K562 (cell line): ENCODE data around the gene ATP13A4. TPM values are rescaled to one million over a fixed set of nuclear protein-coding genes. Genes with fewer than 3 reads are reported as not detected.

Experiments used
- CBX3 ChIP-seq, 2 experiments: IDR thresholded peaks; 1 replicate in 1 of 2; 2 replicates in 1 of 2; pipeline ENCODE4 v1.6.1; 2012; ENCODE audit warnings: inconsistent platforms in 2 of 2, low read length in 2 of 2, borderline replicate concordance in 1 of 2, control low read depth in 1 of 2
- CEBPG ChIP-seq, 3 experiments: fragments of 200-800 bp in 1 of 3; sonication (Bioruptor generic) in 1 of 3; sonication (generic) in 1 of 3; formaldehyde crosslinking in 1 of 3; IDR thresholded peaks in 2 of 3; conservative IDR thresholded peaks in 1 of 3; 2 replicates each; pipeline versions ENCODE4 v1.6.1 to v1.8.0; 2016 to 2022; ENCODE audit warnings: missing compliant biosample characterization in 2 of 3, missing genetic modification characterization in 2 of 3, mild to moderate bottlenecking in 1 of 3, missing genetic modification reagents in 1 of 3
- ELF4 ChIP-seq: fragments of 450-650 bp; formaldehyde crosslinking; IDR thresholded peaks from 2 replicates; pipeline ENCODE4 v1.4.0; 2022; ENCODE audit warnings: missing genetic modification characterization
- FOXP1 ChIP-seq: sonication (generic); formaldehyde crosslinking; IDR thresholded peaks from 2 replicates; pipeline ENCODE4 v1.8.0; 2022; ENCODE audit warnings: mild to moderate bottlenecking, missing genetic modification reagents
- HCFC1 ChIP-seq: IDR thresholded peaks from 2 replicates; pipeline ENCODE4 v1.6.1; 2012; ENCODE audit warnings: low read depth, low read length, improper control_type of control experiment
- HNRNPL ChIP-seq: fragments of 200-400 bp; formaldehyde crosslinking; IDR thresholded peaks from 2 replicates; pipeline ENCODE4 v1.6.1; 2017; ENCODE audit warnings: low read depth, mild to moderate bottlenecking, low read length
- ILK ChIP-seq: fragments of 450-650 bp; IDR thresholded peaks from 2 replicates; pipeline ENCODE4 v1.6.1; 2016; ENCODE audit warnings: missing genetic modification characterization, low read depth, mild to moderate bottlenecking, missing compliant biosample characterization, moderate library complexity, borderline replicate concordance
- MEIS2 ChIP-seq: fragments of 450-650 bp; IDR thresholded peaks from 2 replicates; pipeline ENCODE4 v1.6.1; 2014; ENCODE audit warnings: mild to moderate bottlenecking; ENCODE audit not compliant: partially characterized antibody
- NFE2 ChIP-seq: IDR thresholded peaks from 2 replicates; pipeline ENCODE4 v1.6.1; 2014; ENCODE audit warnings: antibody characterized with exemption, low read depth
- NONO ChIP-seq, 2 experiments: fragments of 200-400 bp in 1 of 2; fragments of 450-650 bp in 1 of 2; formaldehyde crosslinking in 1 of 2; IDR thresholded peaks; 2 replicates each; pipeline ENCODE4 v1.6.1; 2017; ENCODE audit warnings: low read depth in 2 of 2, mild to moderate bottlenecking in 2 of 2, moderate library complexity in 2 of 2, low read length in 1 of 2
- POLR2AphosphoS2 ChIP-seq: IDR thresholded peaks from 2 replicates; pipeline ENCODE4 v1.6.1; 2012; ENCODE audit warnings: low read length, improper control_type of control experiment
- SMARCE1 ChIP-seq: fragments of 450-650 bp; IDR thresholded peaks from 2 replicates; pipeline ENCODE4 v1.7.1; 2016; ENCODE audit warnings: mild to moderate bottlenecking
- TAF9B ChIP-seq: fragments of 450-650 bp; IDR thresholded peaks from 2 replicates; pipeline ENCODE4 v1.6.1; 2018; ENCODE audit warnings: mild to moderate bottlenecking; ENCODE audit not compliant: partially characterized antibody
- TCF7 ChIP-seq: sonication (generic); IDR thresholded peaks from 2 replicates; pipeline ENCODE4 v1.6.1; 2016; ENCODE audit warnings: antibody characterized with exemption, borderline replicate concordance
- polyA plus RNA-seq, 8 experiments: library from polyadenylated mRNA; depleted of rRNA in 4 of 8; stranded (reverse) in 5 of 8; unstranded in 3 of 8; fragments of >200 nt; fragmentation: Nextera tagmentation in 2 of 8; fragmentation: Illumina TruSeq in 1 of 8; extraction: Ambion mirVana in 2 of 8; extraction: Trizol in 1 of 8; gene quantifications; 2 replicates each; pipeline versions ENCODE4 v1.2.1 to v1.2.3, GENCODE V29; 2011 to 2014; ENCODE audit warnings: inconsistent platforms in 1 of 8, missing spikeins in 1 of 8
- total RNA-seq, 7 experiments: library from RNA; depleted of rRNA in 6 of 7; stranded (reverse); fragments of >200 nt in 6 of 7; fragmentation: Illumina TruSeq in 2 of 7; extraction: Trizol in 2 of 7; gene quantifications; 2 replicates each; pipeline versions ENCODE4 v1.2.1 to v1.2.3, GENCODE V29; 2011 to 2021; ENCODE audit warnings: low replicate concordance in 1 of 7
- TF ChIP-seq, protein P1 (sequence below): sonication (generic); formaldehyde crosslinking; IDR thresholded peaks from 2 replicates; pipeline ENCODE4 v1.8.0; 2023; ENCODE audit warnings: mild to moderate bottlenecking, missing genetic modification reagents
- TF ChIP-seq, protein P2 (sequence below): fragments of 250-450 bp; sonication (Bioruptor Pico); IDR thresholded peaks from 2 replicates; pipeline ENCODE4 v1.5.0; 2021; ENCODE audit warnings: mild to moderate bottlenecking, borderline replicate concordance
- TF ChIP-seq, protein P3 (sequence below): fragments of 200-400 bp; formaldehyde crosslinking; IDR thresholded peaks from 2 replicates; pipeline ENCODE4 v1.6.1; 2017; ENCODE audit warnings: mild to moderate bottlenecking, low read depth, low read length, moderate library complexity

ATP13A4 gene
- total and polyA plus RNA-seq, 9 of the 15 experiments (the other 6 are each of a cell fraction or from before 2014, with no cell fraction given), result 0.03 to 0.14 (median 0.07) TPM; not detected in 6

DNA sequence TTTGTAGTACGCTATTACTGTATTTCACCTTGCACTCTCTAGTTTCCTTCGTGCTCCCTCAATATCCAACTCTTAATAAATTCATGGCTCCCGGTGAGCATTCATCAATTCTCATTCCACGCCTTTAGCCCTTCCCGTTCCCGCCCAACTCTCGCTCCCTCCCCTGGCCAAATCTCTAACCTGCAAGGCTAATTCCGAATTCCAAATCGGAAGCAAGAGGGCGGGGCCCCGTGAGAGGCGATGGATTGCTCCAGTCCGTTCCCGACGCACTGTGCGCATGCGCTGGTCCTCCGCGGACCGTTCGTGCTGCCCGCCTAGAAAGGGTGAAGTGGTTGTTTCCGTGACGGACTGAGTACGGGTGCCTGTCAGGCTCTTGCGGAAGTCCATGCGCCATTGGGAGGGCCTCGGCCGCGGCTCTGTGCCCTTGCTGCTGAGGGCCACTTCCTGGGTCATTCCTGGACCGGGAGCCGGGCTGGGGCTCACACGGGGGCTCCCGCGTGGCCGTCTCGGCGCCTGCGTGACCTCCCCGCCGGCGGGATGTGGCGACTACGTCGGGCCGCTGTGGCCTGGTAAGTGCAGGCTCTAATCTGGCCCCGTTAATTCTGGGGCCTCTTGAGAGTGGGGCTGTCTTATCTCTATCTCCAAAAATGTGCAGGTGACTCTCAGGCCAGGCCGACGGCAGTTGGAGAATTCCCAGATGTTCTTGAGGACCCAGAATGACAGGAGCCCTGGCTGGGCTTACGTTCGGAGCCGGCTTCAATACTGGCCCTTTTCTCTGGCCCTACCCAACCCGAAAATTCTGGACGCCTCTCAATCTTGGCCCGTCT, 38.4 kb upstream of the ATP13A4 start, which contains the start of gene OPA1 (continued):
- TF ChIP-seq, protein P1, sequence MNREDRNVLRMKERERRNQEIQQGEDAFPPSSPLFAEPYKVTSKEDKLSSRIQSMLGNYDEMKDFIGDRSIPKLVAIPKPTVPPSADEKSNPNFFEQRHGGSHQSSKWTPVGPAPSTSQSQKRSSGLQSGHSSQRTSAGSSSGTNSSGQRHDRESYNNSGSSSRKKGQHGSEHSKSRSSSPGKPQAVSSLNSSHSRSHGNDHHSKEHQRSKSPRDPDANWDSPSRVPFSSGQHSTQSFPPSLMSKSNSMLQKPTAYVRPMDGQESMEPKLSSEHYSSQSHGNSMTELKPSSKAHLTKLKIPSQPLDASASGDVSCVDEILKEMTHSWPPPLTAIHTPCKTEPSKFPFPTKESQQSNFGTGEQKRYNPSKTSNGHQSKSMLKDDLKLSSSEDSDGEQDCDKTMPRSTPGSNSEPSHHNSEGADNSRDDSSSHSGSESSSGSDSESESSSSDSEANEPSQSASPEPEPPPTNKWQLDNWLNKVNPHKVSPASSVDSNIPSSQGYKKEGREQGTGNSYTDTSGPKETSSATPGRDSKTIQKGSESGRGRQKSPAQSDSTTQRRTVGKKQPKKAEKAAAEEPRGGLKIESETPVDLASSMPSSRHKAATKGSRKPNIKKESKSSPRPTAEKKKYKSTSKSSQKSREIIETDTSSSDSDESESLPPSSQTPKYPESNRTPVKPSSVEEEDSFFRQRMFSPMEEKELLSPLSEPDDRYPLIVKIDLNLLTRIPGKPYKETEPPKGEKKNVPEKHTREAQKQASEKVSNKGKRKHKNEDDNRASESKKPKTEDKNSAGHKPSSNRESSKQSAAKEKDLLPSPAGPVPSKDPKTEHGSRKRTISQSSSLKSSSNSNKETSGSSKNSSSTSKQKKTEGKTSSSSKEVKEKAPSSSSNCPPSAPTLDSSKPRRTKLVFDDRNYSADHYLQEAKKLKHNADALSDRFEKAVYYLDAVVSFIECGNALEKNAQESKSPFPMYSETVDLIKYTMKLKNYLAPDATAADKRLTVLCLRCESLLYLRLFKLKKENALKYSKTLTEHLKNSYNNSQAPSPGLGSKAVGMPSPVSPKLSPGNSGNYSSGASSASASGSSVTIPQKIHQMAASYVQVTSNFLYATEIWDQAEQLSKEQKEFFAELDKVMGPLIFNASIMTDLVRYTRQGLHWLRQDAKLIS (CRISPR knock-in tag), result peak; percentile 82
- TF ChIP-seq ELF4 (CRISPR knock-in tag) (peak; percentile 79), MEIS2 (peak; percentile 91), CEBPG (CRISPR knock-in tag; IDR thresholded peaks at IDR 0.05) (peak; percentile 40; the same call in 1 of the 2 replicates), CEBPG (tag; conservative IDR thresholded peaks at IDR 0.05 in 1 of 2, IDR thresholded peaks at IDR 0.05 in 1 of 2) (no peak), NONO (IDR thresholded peaks at IDR 0.05; ENCODE audit: low read depth in 2 of 2, low read length in 1 of 2) (peak; percentile 62 to 67; a peak in 3 of 4 replicates), POLR2AphosphoS2 (no peak), CBX3 (IDR thresholded peaks at IDR 0.05; ENCODE audit: borderline replicate concordance in 1 of 2, low read length in 2 of 2) (peak in 1 of 2 experiments; percentile 90; a peak in 1 of 3 replicates), HCFC1 (peak; percentile 93), SMARCE1 (no peak), HNRNPL (no peak), TCF7 (peak; percentile 85), FOXP1 (CRISPR knock-in tag) (peak; percentile 94), NFE2 (peak; percentile 32; the same call in 1 of the 2 replicates), TAF9B (peak; percentile 86), ILK (tag) (no peak)
- TF ChIP-seq, protein P2, sequence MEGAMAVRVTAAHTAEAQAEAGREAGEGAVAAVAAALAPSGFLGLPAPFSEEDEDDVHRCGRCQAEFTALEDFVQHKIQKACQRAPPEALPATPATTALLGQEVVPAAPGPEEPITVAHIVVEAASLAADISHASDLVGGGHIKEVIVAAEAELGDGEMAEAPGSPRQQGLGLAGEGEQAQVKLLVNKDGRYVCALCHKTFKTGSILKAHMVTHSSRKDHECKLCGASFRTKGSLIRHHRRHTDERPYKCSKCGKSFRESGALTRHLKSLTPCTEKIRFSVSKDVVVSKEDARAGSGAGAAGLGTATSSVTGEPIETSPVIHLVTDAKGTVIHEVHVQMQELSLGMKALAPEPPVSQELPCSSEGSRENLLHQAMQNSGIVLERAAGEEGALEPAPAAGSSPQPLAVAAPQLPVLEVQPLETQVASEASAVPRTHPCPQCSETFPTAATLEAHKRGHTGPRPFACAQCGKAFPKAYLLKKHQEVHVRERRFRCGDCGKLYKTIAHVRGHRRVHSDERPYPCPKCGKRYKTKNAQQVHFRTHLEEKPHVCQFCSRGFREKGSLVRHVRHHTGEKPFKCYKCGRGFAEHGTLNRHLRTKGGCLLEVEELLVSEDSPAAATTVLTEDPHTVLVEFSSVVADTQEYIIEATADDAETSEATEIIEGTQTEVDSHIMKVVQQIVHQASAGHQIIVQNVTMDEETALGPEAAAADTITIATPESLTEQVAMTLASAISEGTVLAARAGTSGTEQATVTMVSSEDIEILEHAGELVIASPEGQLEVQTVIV (CRISPR knock-in tag), result no peak
- TF ChIP-seq, protein P3, sequence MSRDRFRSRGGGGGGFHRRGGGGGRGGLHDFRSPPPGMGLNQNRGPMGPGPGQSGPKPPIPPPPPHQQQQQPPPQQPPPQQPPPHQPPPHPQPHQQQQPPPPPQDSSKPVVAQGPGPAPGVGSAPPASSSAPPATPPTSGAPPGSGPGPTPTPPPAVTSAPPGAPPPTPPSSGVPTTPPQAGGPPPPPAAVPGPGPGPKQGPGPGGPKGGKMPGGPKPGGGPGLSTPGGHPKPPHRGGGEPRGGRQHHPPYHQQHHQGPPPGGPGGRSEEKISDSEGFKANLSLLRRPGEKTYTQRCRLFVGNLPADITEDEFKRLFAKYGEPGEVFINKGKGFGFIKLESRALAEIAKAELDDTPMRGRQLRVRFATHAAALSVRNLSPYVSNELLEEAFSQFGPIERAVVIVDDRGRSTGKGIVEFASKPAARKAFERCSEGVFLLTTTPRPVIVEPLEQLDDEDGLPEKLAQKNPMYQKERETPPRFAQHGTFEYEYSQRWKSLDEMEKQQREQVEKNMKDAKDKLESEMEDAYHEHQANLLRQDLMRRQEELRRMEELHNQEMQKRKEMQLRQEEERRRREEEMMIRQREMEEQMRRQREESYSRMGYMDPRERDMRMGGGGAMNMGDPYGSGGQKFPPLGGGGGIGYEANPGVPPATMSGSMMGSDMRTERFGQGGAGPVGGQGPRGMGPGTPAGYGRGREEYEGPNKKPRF, result no peak
